GM18858 (cell line): ENCODE data around the gene ZDHHC18.

Experiments
- ATAC-seq: cut with Tn5 transposase; IDR thresholded peaks from one replicate; pipeline ENCODE4 v1.9.1; 2021; ENCODE audit not compliant: unreplicated experiment

Gene ZDHHC18

GRCh38 chr1:26826261-26827105, at the start of gene ZDHHC18:
Gene ZDHHC18 (plus strand): TSS chr1:26826688. CDS start chr1:26826805, 117 bp downstream.
- ATAC-seq, result peak; percentile 43

GRCh38 chr1:26779098-26779668, 47.3 kb upstream of the ZDHHC18 start:
- no peak for ATAC-seq

GRCh38 chr1:26780344-26780957, 46.0 kb upstream of the ZDHHC18 start:
- no peak for ATAC-seq

GRCh38 chr1:26781206-26781825, 45.2 kb upstream of the ZDHHC18 start:
- ATAC-seq, result no peak

GRCh38 chr1:26782521-26783212, 43.8 kb upstream of the ZDHHC18 start:
- ATAC-seq, result no peak

- no peak for ATAC-seq
Measured at GRCh38 chr1:26783646-26784022, 42.9 kb upstream of the ZDHHC18 start.

GRCh38 chr1:26784023-26784871, 42.2 kb upstream of the ZDHHC18 start:
- no peak for ATAC-seq

- ATAC-seq, result no peak
Measured at GRCh38 chr1:26784886-26785285, 41.6 kb upstream of the ZDHHC18 start.

- ATAC-seq, result no peak
Measured at GRCh38 chr1:26785611-26786436, 40.7 kb upstream of the ZDHHC18 start.

- ATAC-seq, result no peak
Measured at GRCh38 chr1:26786437-26787380, 39.8 kb upstream of the ZDHHC18 start.

GRCh38 chr1:26787381-26787705, 39.1 kb upstream of the ZDHHC18 start:
- ATAC-seq, result peak; percentile 33

GRCh38 chr1:26787706-26788514, 38.6 kb upstream of the ZDHHC18 start, which contains the start of gene PIGV:
Gene PIGV (plus strand): TSS chr1:26787950. CDS start chr1:26790816, 2,866 bp downstream.
- ATAC-seq, result peak; percentile 35

GRCh38 chr1:26788515-26788785, 38.0 kb upstream of the ZDHHC18 start:
- no peak for ATAC-seq

GRCh38 chr1:26788836-26789611, 37.5 kb upstream of the ZDHHC18 start:
- no peak for ATAC-seq

GRCh38 chr1:26789612-26789865, 36.9 kb upstream of the ZDHHC18 start:
- ATAC-seq, result no peak

GRCh38 chr1:26789931-26790330, 36.6 kb upstream of the ZDHHC18 start:
- no peak for ATAC-seq

- no peak for ATAC-seq
Measured at GRCh38 chr1:26790551-26790953, 35.9 kb upstream of the ZDHHC18 start.
